ENCODE results near the gene ATP2B2.

ATP2B2 gene

GRCh38 chr3:10379161-10379560, 126.2 kb downstream of the ATP2B2 start:
- no peak for DNase-seq

- DNase-seq = no peak
Measured at GRCh38 chr3:10378742-10379141, 126.6 kb downstream of the ATP2B2 start.

- DNase-seq = no peak
Measured at GRCh38 chr3:10378246-10378645, 127.1 kb downstream of the ATP2B2 start.

- DNase-seq = no peak
Measured at GRCh38 chr3:10377148-10377725, 128.1 kb downstream of the ATP2B2 start.

- no peak for DNase-seq
Measured at GRCh38 chr3:10376353-10376752, 129.0 kb downstream of the ATP2B2 start.

- no peak for DNase-seq
Measured at GRCh38 chr3:10375296-10376053, 129.9 kb downstream of the ATP2B2 start.

- no peak for DNase-seq
Measured at GRCh38 chr3:10374311-10374710, 131.1 kb downstream of the ATP2B2 start.

GRCh38 chr3:10373686-10374261, 131.6 kb downstream of the ATP2B2 start:
- DNase-seq = no peak

- no peak for DNase-seq
Measured at GRCh38 chr3:10371789-10372188, 133.6 kb downstream of the ATP2B2 start.

- no peak for DNase-seq
Measured at GRCh38 chr3:10371167-10371566, 134.2 kb downstream of the ATP2B2 start.

- DNase-seq = peak in 1 of 2 donors; percentile 33
Measured at GRCh38 chr3:10370429-10370828, 135.0 kb downstream of the ATP2B2 start.

- DNase-seq = no peak
Measured at GRCh38 chr3:10368512-10368911, 136.9 kb downstream of the ATP2B2 start.

GRCh38 chr3:10367506-10367905, 137.9 kb downstream of the ATP2B2 start:
- DNase-seq = no peak

GRCh38 chr3:10366651-10367101, 138.7 kb downstream of the ATP2B2 start:
- DNase-seq = no peak

GRCh38 chr3:10365791-10366190, 139.6 kb downstream of the ATP2B2 start:
- no peak for DNase-seq

- DNase-seq = no peak
Measured at GRCh38 chr3:10365316-10365715, 140.1 kb downstream of the ATP2B2 start.

GRCh38 chr3:10364806-10365205, 140.6 kb downstream of the ATP2B2 start:
- no peak for DNase-seq

- no peak for DNase-seq
Measured at GRCh38 chr3:10363935-10364334, 141.5 kb downstream of the ATP2B2 start.

- DNase-seq = no peak
Measured at GRCh38 chr3:10361375-10361774, 144.0 kb downstream of the ATP2B2 start.

- DNase-seq = no peak
Measured at GRCh38 chr3:10360478-10360877, 144.9 kb downstream of the ATP2B2 start.

GRCh38 chr3:10359761-10360161, 145.6 kb downstream of the ATP2B2 start:
- no peak for DNase-seq

- DNase-seq = no peak
Measured at GRCh38 chr3:10358309-10358980, 146.9 kb downstream of the ATP2B2 start.

- DNase-seq = peak in 1 of 2 donors; percentile 12
Measured at GRCh38 chr3:10357592-10358308, 147.6 kb downstream of the ATP2B2 start.
